GM18951 (cell line): ENCODE measurements around the gene KCNJ18.
"Not testable (repeated sequence)": the region's sequence is repeated elsewhere in the genome, so short reads cannot be mapped to it uniquely, and the experiment has no call there.

Source experiments
- POLR2A ChIP-seq: IDR thresholded peaks from 4 replicates; pipeline ENCODE4 v1.6.1; 2011; ENCODE audit warnings: mild to moderate bottlenecking; ENCODE audit not compliant: insufficient read length, insufficient read depth; ENCODE audit errors: extremely low read depth
- in situ Hi-C: fragments of 300-500 bp; cut with MboI; formaldehyde crosslinking; loops from one replicate; pipeline ENCODE4 v1.12.0; 2022; ENCODE audit warnings: low sequenced_read_pairs, mixed read lengths, inconsistent platforms; ENCODE audit not compliant: unreplicated experiment

Gene KCNJ18

GRCh38 chr17:21731076-21731475 lies 38.8 kb downstream of the KCNJ18 start:
- in situ Hi-C loops, result not testable (repeated sequence)

GRCh38 chr17:21733931-21734330 lies 41.6 kb downstream of the KCNJ18 start:
- in situ Hi-C loops, result not testable (repeated sequence)

DNA sequence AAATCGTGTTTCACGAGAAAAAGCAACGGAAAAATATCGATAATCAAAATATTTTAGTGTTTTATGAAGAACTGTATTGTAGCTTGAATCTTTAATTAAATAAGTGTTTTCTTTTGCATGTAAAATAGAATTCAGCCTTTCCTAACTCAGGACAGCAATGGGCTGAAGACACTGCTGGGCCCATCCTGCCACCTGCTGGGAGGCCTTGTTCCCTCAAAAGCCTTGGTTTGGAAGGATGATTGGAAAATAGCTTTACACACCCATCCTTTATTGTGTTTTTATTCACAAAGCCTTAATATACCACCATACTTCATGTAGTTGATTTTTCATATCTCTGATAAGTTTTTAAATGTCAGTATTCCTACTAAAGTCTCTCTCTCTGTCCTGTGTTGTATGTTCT lies 43.5 kb downstream of the KCNJ18 start:
- in situ Hi-C loops, result not testable (repeated sequence)

DNA sequence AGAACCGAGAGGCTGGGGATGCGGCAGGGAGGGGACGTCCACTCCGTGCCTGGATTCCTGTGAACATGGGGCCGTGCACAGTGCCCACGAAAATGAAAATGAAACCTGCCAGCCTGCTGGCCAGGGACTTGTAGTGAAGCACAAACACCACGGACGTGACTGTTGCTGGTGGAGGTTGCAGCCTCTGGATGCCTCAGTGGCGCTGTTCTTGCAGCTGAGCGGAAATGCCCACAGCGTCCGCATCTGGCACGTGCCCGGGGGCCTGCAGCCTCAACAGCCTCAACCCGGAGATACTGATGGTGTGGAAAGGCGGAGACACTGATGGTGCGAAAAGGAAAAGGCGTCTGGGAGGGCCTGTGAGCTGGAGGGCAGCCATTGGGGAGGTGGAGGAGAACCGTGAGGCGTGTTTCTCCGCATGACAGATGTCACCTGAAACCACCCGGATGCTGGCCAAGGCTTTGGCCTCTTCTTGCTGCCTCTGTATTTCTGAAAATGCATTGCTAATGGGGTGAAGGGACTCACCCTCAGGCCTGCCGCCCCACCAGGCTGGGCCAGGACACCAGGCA lies 44.8 kb downstream of the KCNJ18 start:
- in situ Hi-C loops, result not testable (repeated sequence)

DNA sequence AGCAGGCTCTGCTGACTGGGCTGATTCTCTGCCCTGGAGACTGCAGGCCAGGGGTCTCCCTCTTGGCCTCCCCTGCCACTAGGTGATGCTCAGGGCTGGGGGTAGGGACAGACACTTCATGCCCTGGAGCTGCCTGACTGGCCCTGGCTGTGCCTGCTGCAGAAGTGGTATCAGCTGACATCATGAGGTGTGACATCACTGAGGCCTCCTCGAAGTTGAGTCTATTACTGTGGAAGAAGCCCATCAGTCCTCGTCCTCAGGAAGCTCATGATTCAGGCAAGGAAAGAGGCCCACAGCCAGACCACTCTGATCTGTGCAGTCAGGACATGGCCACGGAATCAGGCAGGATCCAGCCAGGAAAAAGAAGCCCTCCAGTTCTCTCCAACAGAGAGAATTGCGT lies 45.9 kb downstream of the KCNJ18 start:
- in situ Hi-C loops, result not testable (repeated sequence)

DNA sequence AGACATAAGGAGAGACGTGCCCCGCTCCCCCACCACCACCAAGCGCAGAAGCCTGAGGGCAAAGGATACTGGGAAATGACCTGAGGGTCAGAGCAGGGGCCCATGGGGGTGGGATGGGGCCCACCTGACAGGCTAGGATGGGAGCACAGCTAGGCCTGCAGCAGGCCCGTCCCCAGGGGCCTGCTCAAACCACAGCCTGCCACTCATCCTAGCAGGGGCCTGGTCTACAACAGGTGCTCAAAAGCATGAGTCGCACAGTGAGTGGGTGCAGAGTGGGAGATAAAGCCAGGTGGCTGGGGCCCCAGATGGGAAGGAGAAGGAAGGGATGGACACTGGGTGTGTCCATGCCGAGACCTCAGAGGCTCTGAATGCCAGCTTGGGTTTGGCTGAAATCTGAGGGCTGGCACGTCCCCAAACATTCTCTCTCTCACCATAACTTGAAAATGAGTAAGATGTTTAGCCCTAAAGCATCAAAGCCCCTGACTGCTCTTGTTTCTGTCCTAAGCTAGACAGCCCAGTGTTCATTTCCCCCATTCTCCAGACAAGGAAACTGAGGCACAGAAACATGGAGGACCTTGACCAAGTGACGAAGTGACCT lies 46.7 kb downstream of the KCNJ18 start:
- in situ Hi-C loops, result not testable (repeated sequence)

DNA sequence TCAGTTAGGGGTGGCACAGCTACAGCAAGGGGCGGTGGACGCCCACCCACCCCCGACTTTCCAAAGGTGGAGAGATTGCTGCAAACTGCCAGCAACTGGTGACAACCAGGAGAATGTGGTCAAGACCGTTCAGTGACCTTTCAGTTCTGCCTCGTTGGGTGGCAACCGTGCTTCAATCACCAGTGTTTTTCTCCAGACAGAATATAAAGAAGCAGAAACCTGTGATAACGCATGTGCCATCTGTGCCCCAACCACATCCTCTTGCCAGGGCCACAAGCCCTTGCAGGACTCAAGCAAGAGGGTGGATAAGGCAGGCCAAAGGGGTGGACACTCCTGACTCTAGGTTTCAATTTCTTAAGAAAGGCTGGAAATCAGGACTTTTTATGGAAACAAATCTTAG lies 47.2 kb downstream of the KCNJ18 start:
- in situ Hi-C loops, result not testable (repeated sequence)

- in situ Hi-C loops, result loop anchor here (10.0 kb wide), 1 partner anchor 396 kb away; no protein-coding TSS in a partner anchor
Observed at GRCh38 chr17:21740836-21741235, 48.5 kb downstream of the KCNJ18 start.

DNA sequence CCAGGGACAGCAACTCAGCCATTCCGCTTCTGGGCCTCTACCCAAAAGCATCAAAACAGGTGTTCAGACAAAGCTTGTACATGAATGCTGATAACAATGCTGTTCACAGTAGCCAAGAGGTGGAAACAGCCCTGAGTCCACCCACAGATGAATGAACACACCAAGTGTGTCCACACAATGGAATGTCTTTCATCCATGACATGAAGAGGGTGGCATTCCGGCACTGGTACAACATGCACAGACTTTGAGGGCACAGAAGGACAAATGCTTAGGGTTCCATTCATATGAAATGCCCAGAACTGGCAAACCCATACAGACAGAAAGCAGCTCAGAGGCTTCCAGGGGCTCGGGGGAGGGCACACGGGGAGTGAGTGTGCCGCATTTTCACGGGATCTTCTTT lies 49.2 kb downstream of the KCNJ18 start:
- in situ Hi-C loops, result loop anchor here (10.0 kb wide), 1 partner anchor 397 kb away; no protein-coding TSS in a partner anchor

DNA sequence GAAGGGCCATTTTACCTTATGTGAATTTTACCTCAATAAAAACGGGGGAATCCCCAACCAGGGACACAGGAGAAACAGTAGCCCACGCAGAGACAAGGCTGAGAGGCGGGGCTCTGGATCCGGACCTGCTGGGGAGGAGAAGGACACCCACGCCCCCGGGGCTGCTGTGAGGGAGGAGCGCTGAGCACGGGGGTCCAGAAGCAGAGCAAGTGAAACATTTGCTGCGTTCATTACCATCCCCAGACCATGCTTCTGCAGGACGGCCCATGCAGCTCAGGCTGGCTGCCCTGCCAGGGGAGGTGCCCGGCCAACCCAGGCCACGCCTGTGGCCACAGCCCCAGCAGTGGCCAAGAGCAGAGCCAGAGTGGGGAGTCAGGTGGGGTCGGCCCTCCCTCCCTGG lies 50.0 kb downstream of the KCNJ18 start:
- in situ Hi-C loops, result loop anchor here (10.0 kb wide), 1 partner anchor 398 kb away; no protein-coding TSS in a partner anchor
- no peak for TF ChIP-seq POLR2A

DNA sequence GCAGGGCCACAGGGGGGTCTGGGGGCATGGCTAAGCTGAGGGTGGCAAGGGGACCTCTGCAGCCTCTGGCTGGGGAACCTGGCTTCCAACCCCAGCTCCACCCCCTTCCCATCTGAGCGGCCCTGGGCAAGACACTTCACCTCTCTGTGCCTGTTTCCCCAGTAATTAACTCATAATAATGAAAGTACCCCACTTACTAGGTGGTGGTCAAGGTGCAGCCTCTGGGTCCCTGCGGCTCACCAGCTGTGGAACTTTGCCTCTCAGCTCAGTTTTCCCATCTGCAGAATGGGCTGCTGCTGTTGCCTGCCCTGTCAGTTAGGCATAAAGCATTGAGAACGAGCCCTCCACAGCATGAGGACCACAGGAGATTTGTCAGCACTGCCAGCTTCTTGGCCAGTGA lies 51.8 kb downstream of the KCNJ18 start:
- in situ Hi-C loops, result loop anchor here (10.0 kb wide), 1 partner anchor 399 kb away; no protein-coding TSS in a partner anchor

- in situ Hi-C loops, result loop anchor here (10.0 kb wide), 1 partner anchor 400 kb away; no protein-coding TSS in a partner anchor
Observed at GRCh38 chr17:21744621-21745020, 52.3 kb downstream of the KCNJ18 start.

- in situ Hi-C loops, result loop anchor here (10.0 kb wide), 1 partner anchor 401 kb away; no protein-coding TSS in a partner anchor
Observed at GRCh38 chr17:21745385-21746054, 53.2 kb downstream of the KCNJ18 start.

- in situ Hi-C loops, result loop anchor here (10.0 kb wide), 1 partner anchor 402 kb away; no protein-coding TSS in a partner anchor
Observed at GRCh38 chr17:21746415-21746814, 54.1 kb downstream of the KCNJ18 start.

- in situ Hi-C loops, result loop anchor here (10.0 kb wide), 1 partner anchor 403 kb away; no protein-coding TSS in a partner anchor
Observed at GRCh38 chr17:21747195-21747915, 55.0 kb downstream of the KCNJ18 start.

DNA sequence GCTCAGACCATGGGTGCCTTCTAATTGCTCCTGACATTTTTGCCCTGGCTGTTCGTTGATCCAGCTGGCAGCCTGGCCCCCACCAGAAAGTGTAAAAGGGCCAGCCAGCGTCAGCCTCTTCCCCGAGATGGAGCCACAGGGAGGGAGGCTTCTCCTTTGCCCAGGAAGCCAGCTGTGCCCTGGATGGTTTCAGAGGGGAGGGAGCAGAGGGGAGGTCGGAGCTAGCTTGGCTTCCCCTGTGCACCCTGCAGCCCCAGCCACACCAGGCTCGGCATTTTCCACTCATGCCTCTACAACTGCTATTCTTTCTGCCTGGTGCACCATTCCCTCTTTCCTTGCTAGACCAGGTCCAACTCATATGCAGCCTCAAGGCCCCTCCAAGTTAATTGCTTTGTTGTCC lies 56.4 kb downstream of the KCNJ18 start:
- in situ Hi-C loops, result loop anchor here (10.0 kb wide), 1 partner anchor 404 kb away; no protein-coding TSS in a partner anchor

GRCh38 chr17:21749696-21750531 lies 57.6 kb downstream of the KCNJ18 start:
- in situ Hi-C loops, result loop anchor here (10.0 kb wide), 1 partner anchor 405 kb away; no protein-coding TSS in a partner anchor

DNA sequence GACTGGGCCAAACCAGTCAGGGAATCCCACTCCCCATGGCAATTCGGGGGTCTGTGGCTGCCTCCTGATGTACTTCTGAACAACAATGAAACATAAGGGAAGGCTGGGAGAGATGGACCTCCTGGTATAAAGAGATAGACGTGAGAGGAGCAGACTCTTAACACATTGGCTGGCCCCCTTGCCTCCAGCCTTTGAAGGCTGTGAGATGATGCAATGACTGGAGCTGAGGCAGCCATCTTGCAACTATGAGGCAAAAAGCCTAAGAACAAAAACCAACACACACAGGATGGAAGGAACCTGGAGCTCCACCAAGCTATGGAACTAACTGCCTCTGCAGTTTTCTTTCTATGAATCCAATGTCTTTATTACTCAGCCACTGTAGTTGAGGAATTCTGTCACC lies 58.8 kb downstream of the KCNJ18 start:
- in situ Hi-C loops, result not testable (repeated sequence)
